Smooth muscle cell of the brain vasculature (primary cell): ENCODE data around the gene C2orf15.
A peak's percentile ranks its signal among the peaks of the same experiment; 100 is the strongest.
"Not testable (repeated sequence)": the region's sequence is repeated elsewhere in the genome, so short reads cannot be mapped to it uniquely, and the experiment has no call there.

Source experiments
- DNase-seq: peaks from one replicate; pipeline ENCODE4 v3.0.0-alpha.2; 2012; ENCODE audit warnings: low read depth, low spot score

Gene C2orf15

DNA sequence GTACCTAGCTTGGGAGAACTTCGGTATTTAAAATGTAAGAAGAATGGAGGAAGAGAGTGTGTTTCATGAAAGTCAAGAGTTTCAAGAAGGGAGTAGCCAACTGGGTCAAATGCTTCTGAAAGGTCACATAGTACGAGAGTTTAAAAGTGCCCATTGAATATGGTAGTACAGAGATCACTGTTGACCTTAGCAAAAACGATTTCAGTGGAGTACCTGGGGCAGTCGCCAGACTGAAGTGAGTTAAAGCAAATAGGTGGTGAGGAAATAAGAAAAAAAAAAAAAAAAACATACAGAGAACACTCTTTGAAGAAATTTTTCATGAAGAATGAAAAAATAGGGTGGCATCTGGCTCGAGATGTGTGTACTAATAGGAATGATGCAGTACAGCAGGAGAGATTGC is 24.7 kb downstream of the C2orf15 start:
- no peak for DNase-seq

DNA sequence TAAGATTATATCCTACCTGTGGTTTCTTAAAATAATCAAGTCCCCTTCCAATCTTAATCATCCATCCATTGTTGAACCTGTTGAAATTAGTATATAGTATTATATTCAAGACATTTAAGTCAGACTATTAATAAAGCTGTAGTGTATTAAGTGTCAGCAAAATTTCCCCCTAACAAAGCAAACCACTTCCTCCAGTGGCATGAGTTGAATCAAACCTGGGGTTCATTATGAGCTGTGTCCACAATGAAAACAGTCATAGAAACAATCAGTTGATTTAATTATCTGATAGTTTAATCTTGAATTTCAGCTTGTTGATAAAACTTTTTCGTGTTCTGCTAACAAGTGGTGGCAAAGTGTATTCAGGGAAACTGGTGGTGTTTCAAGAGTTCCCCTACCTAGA is 28.0 kb downstream of the C2orf15 start:
- DNase-seq, result no peak

DNA sequence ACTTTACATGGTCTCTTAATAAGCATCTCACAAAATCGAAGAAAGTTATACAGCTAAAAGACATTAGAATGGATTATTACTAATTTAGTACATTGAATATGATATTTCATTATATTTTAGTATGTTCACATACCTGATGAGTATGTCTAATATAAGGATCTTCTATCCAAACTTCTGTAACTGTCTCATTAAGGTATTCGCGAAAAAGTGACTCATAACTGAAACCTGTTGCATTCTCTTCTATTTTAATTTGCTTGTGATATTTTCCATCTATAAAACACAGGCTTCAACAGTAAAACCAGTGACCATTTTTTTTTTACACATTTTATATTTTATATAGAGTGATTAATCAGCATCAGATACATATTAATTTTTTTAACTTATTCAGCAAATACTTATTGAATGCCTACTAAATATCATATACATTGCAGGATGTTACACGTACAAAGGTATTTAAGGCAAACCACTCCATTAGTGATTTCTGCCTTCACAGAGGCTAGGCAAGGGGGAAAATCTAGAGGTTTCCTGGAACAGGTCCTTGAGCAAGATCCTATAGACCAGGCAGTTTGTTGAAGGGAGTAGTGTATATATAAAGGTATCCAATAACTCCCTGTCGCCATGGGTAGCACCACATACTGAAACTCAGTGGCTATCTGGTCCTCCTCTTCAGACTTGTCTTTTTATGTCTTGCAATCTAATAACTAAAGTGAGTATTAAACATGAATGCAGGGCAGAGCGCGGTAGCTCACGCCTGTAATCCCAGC is 30.1 kb downstream of the C2orf15 start:
- DNase-seq, result no peak

DNA sequence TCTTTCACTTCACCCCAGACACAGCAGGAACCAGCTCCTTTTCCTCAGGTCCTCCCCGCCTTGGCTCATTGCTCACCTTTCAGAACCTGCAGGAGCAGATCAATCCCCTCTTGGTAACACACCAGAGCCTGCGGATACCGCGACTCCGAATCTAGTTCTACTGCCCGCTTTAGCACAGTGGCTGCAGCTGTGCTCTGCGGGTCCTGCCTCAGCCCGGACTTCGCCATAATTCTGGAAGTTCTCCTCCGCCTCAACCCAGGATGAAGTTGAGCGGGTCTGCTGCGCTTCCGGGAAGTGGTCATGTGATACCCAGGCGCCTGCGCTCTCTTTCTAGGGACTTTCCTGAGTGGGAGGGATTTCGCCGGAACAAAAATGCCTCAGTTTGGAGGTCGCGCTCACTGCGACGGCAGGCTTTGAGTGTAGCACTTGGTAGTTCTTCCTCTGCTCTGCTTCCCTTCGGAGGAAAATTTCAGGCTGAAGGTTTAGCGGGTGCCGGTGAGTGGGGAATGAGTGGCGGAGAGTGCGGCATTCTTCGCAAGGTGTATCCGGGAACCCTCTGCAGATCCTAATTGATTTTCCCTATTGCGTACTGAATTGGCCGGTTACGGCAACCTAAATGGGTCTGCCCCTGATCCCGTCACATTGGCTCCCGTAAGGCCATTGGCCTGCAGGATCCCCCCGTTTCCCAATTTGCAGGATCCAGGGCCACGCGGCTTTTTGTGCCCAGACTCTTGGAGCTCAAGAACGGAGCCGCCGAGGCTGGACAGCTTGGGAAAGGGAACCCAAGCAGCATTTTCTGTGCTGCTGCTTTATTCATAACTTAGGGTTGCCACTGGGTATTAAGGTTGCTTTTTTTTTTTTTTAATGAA is 39.5 kb downstream of the C2orf15 start, which contains the start of the genes MITD1 and MRPL30:
Gene MITD1 (minus strand): TSS at position 304 of the 869 bp plus-strand sequence. CDS start 77 bp downstream, at position 227.
Gene MRPL30 (plus strand): TSS at position 430 of the 869 bp plus-strand sequence. CDS start 5,020 bp downstream, outside the sequence.
- peak; percentile 90 for DNase-seq

DNA sequence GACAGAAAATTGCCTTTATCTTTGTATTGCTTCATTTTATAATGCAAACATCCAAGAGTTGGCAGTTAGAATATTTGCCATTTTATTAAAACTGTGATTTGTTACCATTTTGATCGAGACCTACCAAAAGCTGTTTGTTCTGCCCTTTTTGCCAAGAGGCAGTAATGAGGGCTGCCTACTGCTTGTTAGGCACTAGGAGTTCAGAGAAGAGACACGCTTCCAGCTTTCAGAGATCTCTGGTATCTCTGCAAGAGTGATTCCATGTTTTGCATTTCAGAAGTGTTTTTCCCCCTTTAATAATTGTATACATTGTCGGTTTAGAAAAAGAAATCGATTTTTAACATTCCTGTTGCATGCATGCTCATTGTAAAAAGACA is 40.1 kb downstream of the C2orf15 start:
- no peak for DNase-seq

DNA sequence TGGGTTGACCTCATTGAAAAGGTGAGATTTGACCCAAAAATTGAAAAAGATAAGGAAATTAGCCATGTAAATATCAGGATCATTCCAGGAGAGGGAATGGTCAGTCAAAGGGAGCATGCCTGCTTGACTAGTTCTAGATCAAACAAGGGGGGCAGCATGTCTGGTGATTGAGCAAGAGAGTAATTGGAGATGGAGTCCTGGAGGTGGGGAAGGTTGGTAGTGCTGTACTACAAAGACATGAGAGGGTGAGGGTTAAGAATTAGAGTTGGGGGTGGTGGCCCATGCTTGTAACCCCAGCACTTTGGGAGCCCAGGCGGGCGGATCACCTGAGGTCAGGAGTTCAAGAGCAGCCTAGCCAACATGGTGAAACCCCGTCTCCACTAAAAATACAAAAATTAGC is 41.5 kb downstream of the C2orf15 start:
- no peak for DNase-seq

DNA sequence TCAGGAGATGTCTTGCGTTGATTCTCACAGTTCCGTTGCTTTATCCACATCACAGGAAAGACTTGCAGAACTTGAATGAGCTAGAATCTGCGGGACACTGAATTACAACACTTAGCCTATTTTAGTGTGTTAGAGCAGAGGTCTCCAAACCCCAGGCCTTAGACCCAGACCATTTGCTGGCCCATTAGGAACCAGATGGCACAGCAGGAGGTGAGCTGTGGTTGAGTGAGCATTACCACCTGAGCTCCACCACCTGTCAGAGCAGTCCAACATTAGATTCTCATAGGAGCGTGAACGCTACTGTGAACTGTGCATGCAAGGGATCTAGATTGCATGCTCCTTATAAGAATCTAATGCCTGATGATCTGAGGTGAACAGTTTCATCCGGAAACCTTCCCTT is 43.3 kb downstream of the C2orf15 start:
- no peak for DNase-seq

DNA sequence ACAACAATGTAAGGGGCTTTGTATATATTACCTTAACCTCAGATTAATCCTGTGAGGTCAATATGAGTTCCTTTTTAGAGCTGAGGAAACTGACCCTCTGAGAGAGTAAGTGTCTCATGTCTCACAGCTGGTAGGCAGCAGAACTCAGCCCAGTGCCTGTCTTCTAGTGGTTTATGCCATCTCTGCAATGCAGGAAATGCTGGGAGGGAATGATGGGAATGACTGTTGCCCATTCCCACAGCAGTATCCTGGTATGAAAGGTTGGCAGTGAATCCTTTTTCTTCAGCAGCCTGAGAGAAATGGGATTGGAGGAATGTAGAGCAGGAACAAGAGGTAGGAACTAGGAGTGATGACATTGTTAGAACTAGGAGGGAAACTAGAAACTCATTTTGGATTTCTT is 45.5 kb downstream of the C2orf15 start:
- DNase-seq, result no peak

DNA sequence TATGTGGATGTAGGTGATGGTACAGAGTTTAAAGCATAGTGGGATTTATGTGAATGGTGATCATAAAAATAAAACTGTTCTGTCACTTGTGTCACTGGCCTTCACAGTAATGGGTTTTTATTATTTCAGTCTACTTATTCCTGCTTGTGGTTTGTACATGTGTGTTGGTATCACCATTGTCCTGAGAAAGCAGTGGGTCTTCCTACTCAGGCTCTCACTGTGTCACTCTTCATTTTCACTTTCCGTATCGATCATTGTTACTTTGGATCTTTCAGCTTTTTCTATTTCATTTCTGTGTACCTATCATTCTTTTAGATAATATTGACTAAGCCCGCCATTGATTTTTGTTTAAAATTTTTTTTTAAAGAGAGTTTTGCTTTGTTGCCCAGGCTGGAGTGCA is 46.9 kb downstream of the C2orf15 start:
- DNase-seq, result no peak

DNA sequence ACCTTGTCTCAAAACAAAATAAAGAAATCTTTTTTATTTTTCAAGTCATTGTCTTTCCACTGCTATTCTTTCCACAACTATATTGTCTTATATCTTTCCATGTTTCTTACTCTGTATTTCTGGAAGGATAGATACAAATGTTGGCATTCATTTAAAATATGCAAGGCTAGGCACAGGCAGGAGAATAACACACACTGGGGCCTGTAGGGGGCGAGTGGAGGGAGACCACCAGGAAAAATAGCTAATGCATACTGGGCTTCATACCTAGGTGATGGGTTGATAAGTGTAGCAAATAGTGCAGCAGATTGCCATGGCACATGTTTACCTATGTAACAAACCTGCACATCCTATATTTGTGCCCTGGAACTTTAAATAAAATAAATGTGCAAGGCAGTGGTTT is 49.0 kb downstream of the C2orf15 start:
- no peak for DNase-seq

DNA sequence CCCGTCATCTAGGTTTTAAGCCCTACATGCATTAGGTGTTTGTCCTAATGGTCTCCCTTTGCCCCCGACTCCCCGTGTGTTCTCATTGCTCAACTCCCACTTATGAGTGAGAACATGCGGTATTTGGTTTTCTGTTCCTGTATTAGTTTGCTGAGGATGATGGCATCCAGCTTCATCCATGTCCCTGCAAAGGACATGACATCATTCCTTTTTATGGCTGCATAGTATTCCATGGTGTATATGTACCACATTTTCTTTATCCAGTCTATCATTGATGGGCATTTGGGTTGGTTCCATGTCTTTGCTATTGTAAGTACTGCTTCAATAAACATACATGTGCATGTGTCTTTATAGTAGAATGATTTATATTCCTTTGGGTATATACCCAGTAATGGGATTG is 50.9 kb downstream of the C2orf15 start:
- DNase-seq, result not testable (repeated sequence)

DNA sequence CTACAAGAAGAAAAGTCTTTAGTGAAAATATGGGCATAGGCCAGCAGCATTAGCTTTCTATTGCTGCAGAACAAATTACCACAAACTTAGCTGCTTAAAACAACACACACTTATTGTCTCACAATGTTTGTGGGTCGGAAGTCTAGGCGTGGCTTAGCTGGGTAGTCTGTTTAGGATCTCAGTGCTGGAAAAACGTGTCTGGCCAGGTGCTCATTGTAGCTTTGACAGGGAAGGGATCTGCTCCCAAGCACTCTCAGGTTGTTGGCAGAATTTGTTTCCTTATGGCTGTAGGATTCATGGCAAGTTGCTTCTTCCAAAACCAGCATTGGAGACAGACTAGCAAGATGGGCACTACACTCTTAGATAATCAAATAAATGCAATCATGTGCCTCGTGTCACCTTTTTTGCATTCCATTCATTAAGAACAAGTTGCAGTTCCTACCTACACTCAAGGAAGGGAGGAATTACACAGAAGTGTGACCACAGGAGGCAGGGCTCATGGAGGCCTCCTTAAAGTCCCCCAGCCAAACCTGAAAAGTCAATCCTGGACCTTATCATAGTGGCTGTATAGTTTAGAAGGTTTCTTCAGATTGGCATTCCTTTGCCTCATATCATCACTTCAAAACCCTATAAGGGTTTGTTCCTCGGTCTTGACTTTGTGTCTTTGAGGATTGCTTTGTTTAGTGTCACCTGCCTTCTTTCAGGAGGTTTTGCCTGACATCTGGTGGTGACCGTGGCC is 56.8 kb downstream of the C2orf15 start:
- DNase-seq, result no peak

DNA sequence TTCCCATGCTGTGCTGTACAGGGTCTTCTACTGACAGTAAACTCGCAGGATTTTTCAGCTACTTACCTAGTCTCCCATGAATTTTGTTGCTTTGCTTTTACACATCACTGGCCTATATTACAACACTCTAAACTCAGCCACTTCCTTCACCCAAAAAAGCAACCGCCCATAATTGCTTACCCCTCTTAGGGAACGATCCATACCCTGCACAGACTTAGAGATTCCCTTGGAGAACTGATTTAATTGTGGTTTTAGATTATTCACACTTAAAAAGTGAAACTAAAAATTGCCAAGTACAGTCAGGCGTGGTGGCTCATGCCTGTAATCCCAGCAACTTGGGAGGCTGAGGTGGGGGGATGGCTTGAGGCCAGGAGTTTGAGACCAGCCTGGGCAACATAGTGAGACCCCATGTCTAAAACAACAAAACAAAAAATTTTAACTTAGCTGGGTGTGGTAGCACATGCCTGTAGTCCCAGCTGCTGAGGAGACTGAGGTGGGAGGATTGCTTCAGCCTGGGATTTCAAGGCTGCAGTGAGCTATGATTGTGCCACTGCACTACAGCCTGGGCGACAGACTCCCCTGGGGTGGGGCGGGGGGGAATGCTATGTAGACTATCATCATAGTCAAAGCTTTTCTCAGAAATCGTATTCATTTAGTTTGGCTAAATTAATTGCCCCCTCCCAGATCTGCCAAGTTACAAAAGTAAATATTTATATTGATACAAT is 58.7 kb downstream of the C2orf15 start:
- DNase-seq, result no peak
